GM12891 (cell line): ENCODE data around the gene PCDHGA1.

Source experiments
- PAX5 ChIP-seq: IDR thresholded peaks from 2 replicates; pipeline ENCODE4 v1.6.1; 2011; ENCODE audit warnings: low read length, moderate library complexity, mild to moderate bottlenecking; ENCODE audit not compliant: insufficient read depth, severe bottlenecking
- POLR2A ChIP-seq: IDR thresholded peaks from 2 replicates; pipeline ENCODE4 v1.6.1; 2011; ENCODE audit warnings: low read depth, low read length, control low read depth
- POLR2AphosphoS5 ChIP-seq: IDR thresholded peaks from 2 replicates; pipeline ENCODE4 v1.6.1; 2011; ENCODE audit warnings: low read depth, low read length, control low read depth
- SPI1 ChIP-seq: IDR thresholded peaks from 2 replicates; pipeline ENCODE4 v1.6.1; 2011; ENCODE audit warnings: low read depth, low read length, control low read depth

- TF ChIP-seq POLR2A: no peak
- no peak for TF ChIP-seq SPI1
- no peak for TF ChIP-seq PAX5
- TF ChIP-seq POLR2AphosphoS5: no peak
Observed at GRCh38 chr5:141343242-141343952, 13.1 kb downstream of the PCDHGA1 start, which contains the start of gene PCDHGA3.
